C4-2B (cell line): Measurements from ENCODE around the gene IPO5.
"Not testable (repeated sequence)": the region's sequence is repeated elsewhere in the genome, so short reads cannot be mapped to it uniquely, and the experiment has no call there.

Experiments
- ZFX ChIP-seq: fragments of 450-650 bp; IDR thresholded peaks from 2 replicates; pipeline ENCODE4 v1.6.1; 2017
- TF ChIP-seq, protein P1 (sequence below): fragments of 450-650 bp; conservative IDR thresholded peaks from 2 replicates; pipeline ENCODE4 v1.5.1; 2017; ENCODE audit warnings: mild to moderate bottlenecking

DNA sequence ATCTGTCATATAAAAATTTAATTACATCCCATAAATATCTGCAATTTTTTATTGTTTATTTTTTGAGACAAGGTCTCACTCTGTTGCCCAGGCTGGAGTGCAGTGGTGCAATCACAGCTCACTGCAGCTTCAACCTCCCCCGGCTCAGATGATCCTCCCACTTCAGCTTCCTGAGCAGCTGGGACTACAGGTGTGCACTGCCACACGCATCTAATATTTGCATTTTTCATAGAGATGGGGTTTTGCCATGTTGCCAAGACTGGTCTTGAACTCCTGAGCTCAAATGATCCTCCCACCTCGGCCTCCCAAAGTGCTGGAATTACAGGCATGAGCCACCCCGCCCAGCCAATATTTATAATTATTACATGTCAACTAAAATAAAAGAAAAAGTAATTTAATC is 644 bp upstream of the IPO5 start:
- TF ChIP-seq, protein P1, sequence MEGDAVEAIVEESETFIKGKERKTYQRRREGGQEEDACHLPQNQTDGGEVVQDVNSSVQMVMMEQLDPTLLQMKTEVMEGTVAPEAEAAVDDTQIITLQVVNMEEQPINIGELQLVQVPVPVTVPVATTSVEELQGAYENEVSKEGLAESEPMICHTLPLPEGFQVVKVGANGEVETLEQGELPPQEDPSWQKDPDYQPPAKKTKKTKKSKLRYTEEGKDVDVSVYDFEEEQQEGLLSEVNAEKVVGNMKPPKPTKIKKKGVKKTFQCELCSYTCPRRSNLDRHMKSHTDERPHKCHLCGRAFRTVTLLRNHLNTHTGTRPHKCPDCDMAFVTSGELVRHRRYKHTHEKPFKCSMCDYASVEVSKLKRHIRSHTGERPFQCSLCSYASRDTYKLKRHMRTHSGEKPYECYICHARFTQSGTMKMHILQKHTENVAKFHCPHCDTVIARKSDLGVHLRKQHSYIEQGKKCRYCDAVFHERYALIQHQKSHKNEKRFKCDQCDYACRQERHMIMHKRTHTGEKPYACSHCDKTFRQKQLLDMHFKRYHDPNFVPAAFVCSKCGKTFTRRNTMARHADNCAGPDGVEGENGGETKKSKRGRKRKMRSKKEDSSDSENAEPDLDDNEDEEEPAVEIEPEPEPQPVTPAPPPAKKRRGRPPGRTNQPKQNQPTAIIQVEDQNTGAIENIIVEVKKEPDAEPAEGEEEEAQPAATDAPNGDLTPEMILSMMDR, result not testable (repeated sequence)
- not testable (repeated sequence) for TF ChIP-seq ZFX
